ENCODE measurements around the gene NR2C2. TPM values are rescaled to one million over a fixed set of nuclear protein-coding genes. Genes with fewer than 3 reads are reported as not detected.
A peak's percentile ranks its signal among the peaks of the same experiment; 100 is the strongest.

Gene NR2C2
- total RNA-seq, 1 experiment from 2014 or later, result 46.8 TPM

GRCh38 chr3:14915636-14916222 lies 31.7 kb upstream of the NR2C2 start:
- Histone ChIP-seq H3K36me3 (ENCODE audit: insufficient read depth, low read length) (no peaks in the 10 kb centered on the region), H3K4me1 (ENCODE audit: low read length) (no peaks in the 10 kb centered on the region), H3K79me2 (ENCODE audit: low read length) (no peaks in the 10 kb centered on the region), H4K20me1 (ENCODE audit: insufficient read depth, low read depth, low read length) (no peaks in the 10 kb centered on the region), H2AFZ (ENCODE audit: low read length) (no peak overlapping the region), H3K4me3 (ENCODE audit: low read length) (no peak overlapping the region), H3K9me2 (replicated peaks; ENCODE audit: insufficient read depth, low read length) (no peaks in the 10 kb centered on the region), H3K27ac (ENCODE audit: low read length) (no peak overlapping the region), H3K9ac (ENCODE audit: low read length) (no peak overlapping the region), H3K9me3 (ENCODE audit: low read length) (no peaks in the 10 kb centered on the region), H3K4me2 (ENCODE audit: low read depth, low read length, poor library complexity, severe bottlenecking) (no peak overlapping the region), H3K27me3 (ENCODE audit: low read length) (no peaks in the 10 kb centered on the region)
- DNase-seq, result peak; percentile 54

- H3K27me3 ChIP-seq (ENCODE audit: low read length), result no peaks in the 10 kb centered on the region
These were observed 29.0 kb upstream of the NR2C2 start for GRCh38 chr3:14918356-14918860.

GRCh38 chr3:14920536-14920935 lies 26.8 kb upstream of the NR2C2 start:
- Histone ChIP-seq H3K4me1 (ENCODE audit: low read length) (0 out of 2 replicates have a peak, but pooled peaks cover 2% of the 10 kb centered on the region), H3K9ac (ENCODE audit: low read length) (no peak overlapping the region), H3K27me3 (ENCODE audit: low read length) (no peaks in the 10 kb centered on the region), H2AFZ (ENCODE audit: low read length) (no peak overlapping the region), H3K4me3 (ENCODE audit: low read length) (no peak overlapping the region), H3K9me3 (ENCODE audit: low read length) (no peaks in the 10 kb centered on the region), H3K79me2 (ENCODE audit: low read length) (no peaks in the 10 kb centered on the region), H3K4me2 (ENCODE audit: low read depth, low read length, poor library complexity, severe bottlenecking) (no peak overlapping the region), H4K20me1 (ENCODE audit: insufficient read depth, low read depth, low read length) (no peaks in the 10 kb centered on the region), H3K9me2 (replicated peaks; ENCODE audit: insufficient read depth, low read length) (no peaks in the 10 kb centered on the region), H3K27ac (ENCODE audit: low read length) (no peak overlapping the region), H3K36me3 (ENCODE audit: insufficient read depth, low read length) (no peaks in the 10 kb centered on the region)
- no peak for DNase-seq

More at GRCh38 chr3:14918356-14918860, 29.0 kb upstream of the NR2C2 start:
- no peak overlapping the region for H3K9ac ChIP-seq (ENCODE audit: low read length)
- H3K9me2 ChIP-seq (replicated peaks; ENCODE audit: insufficient read depth, low read length), result no peaks in the 10 kb centered on the region
- H3K4me3 ChIP-seq (ENCODE audit: low read length), result no peak overlapping the region
- H3K4me1 ChIP-seq (ENCODE audit: low read length), result no peaks in the 10 kb centered on the region
- H3K27ac ChIP-seq (ENCODE audit: low read length), result no peak overlapping the region
- H3K4me2 ChIP-seq (ENCODE audit: low read depth, low read length, poor library complexity, severe bottlenecking), result no peak overlapping the region
- no peak for DNase-seq
- no peaks in the 10 kb centered on the region for H3K79me2 ChIP-seq (ENCODE audit: low read length)
- H3K9me3 ChIP-seq (ENCODE audit: low read length), result no peaks in the 10 kb centered on the region
- no peaks in the 10 kb centered on the region for H3K36me3 ChIP-seq (ENCODE audit: insufficient read depth, low read length)
- no peaks in the 10 kb centered on the region for H4K20me1 ChIP-seq (ENCODE audit: insufficient read depth, low read depth, low read length)
- no peak overlapping the region for H2AFZ ChIP-seq (ENCODE audit: low read length)

- Histone ChIP-seq H2AFZ (ENCODE audit: low read length) (no peak overlapping the region), H3K4me2 (ENCODE audit: low read depth, low read length, poor library complexity, severe bottlenecking) (no peak overlapping the region), H3K9me2 (replicated peaks; ENCODE audit: insufficient read depth, low read length) (no peaks in the 10 kb centered on the region)
These were observed 26.3 kb upstream of the NR2C2 start for GRCh38 chr3:14921034-14921616.

DNA sequence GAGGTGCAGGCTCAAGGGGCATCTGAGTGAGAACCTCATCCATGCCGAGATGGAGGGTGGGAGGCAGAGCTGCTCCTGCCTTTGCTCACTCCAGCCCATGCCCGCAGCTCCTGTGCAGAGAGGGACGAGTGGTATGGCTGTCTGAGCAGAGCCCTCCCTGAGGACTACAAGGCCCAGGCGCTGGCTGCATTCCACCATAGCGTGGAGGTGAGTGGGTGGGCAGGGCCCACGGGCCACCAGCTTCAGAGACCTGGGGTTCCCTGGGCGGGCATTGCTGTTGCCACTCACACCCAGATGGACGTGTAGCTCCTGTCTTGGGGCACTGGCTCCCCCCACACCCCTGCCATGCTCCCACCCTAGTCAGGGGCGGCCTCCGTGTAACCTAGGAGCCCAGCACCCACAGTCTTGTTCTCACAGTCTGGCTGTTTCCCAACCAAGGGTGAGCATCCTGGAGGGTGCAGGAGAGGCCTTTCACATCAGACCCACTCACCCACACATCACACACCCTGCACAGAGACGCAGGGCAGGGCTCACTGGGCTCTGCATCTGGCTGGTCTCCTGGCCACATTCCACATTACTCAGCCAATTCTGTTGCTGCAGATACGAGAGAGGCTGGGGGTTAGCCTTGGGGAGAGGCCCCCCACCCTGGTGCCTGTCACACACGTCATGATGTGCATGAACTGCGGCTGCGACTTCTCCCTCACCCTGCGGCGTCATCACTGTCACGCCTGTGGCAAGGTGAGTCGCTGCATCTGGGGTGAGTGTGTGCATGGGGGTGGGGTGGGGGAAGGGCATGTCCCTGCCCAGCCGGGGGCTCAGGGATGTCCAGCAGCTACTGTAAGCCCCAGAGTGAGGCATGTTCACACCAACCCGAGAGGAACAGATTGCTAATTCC lies 25.3 kb upstream of the NR2C2 start:
- Histone ChIP-seq H2AFZ (ENCODE audit: low read length) (no peak overlapping the region), H3K9ac (ENCODE audit: low read length) (no peak overlapping the region), H3K36me3 (ENCODE audit: insufficient read depth, low read length) (no peaks in the 10 kb centered on the region), H3K4me2 (ENCODE audit: low read depth, low read length, poor library complexity, severe bottlenecking) (no peak overlapping the region), H4K20me1 (ENCODE audit: insufficient read depth, low read depth, low read length) (no peaks in the 10 kb centered on the region), H3K27me3 (ENCODE audit: low read length) (no peaks in the 10 kb centered on the region), H3K79me2 (ENCODE audit: low read length) (no peaks in the 10 kb centered on the region), H3K4me3 (ENCODE audit: low read length) (no peak overlapping the region), H3K9me2 (replicated peaks; ENCODE audit: insufficient read depth, low read length) (no peaks in the 10 kb centered on the region), H3K9me3 (ENCODE audit: low read length) (no peaks in the 10 kb centered on the region), H3K4me1 (ENCODE audit: low read length) (0 out of 2 replicates have a peak, but pooled peaks cover 2% of the 10 kb centered on the region), H3K27ac (ENCODE audit: low read length) (no peak overlapping the region)
- no peak for DNase-seq

More at GRCh38 chr3:14921034-14921616, 26.3 kb upstream of the NR2C2 start:
- Histone ChIP-seq H3K27me3 (ENCODE audit: low read length) (no peaks in the 10 kb centered on the region), H3K27ac (ENCODE audit: low read length) (no peak overlapping the region), H3K4me3 (ENCODE audit: low read length) (no peak overlapping the region), H3K79me2 (ENCODE audit: low read length) (no peaks in the 10 kb centered on the region), H3K9me3 (ENCODE audit: low read length) (no peaks in the 10 kb centered on the region), H3K9ac (ENCODE audit: low read length) (no peak overlapping the region), H3K36me3 (ENCODE audit: insufficient read depth, low read length) (no peaks in the 10 kb centered on the region), H4K20me1 (ENCODE audit: insufficient read depth, low read depth, low read length) (no peaks in the 10 kb centered on the region), H3K4me1 (ENCODE audit: low read length) (0 out of 2 replicates have a peak, but pooled peaks cover 2% of the 10 kb centered on the region)
- peak; percentile 93 for DNase-seq

- no peak overlapping the region for H3K4me3 ChIP-seq (ENCODE audit: low read length)
- no peak overlapping the region for H3K9ac ChIP-seq (ENCODE audit: low read length)
- no peaks in the 10 kb centered on the region for H3K79me2 ChIP-seq (ENCODE audit: low read length)
- H3K4me1 ChIP-seq (ENCODE audit: low read length), result 0 out of 2 replicates have a peak, but pooled peaks cover 2% of the 10 kb centered on the region
- H3K9me2 ChIP-seq (replicated peaks; ENCODE audit: insufficient read depth, low read length), result no peaks in the 10 kb centered on the region
- H3K27ac ChIP-seq (ENCODE audit: low read length), result no peak overlapping the region
- no peak for DNase-seq
- no peak overlapping the region for H2AFZ ChIP-seq (ENCODE audit: low read length)
- no peak overlapping the region for H3K4me2 ChIP-seq (ENCODE audit: low read depth, low read length, poor library complexity, severe bottlenecking)
- H3K9me3 ChIP-seq (ENCODE audit: low read length), result no peaks in the 10 kb centered on the region
- no peaks in the 10 kb centered on the region for H3K36me3 ChIP-seq (ENCODE audit: insufficient read depth, low read length)
- no peaks in the 10 kb centered on the region for H4K20me1 ChIP-seq (ENCODE audit: insufficient read depth, low read depth, low read length)
- H3K27me3 ChIP-seq (ENCODE audit: low read length), result no peaks in the 10 kb centered on the region
These were observed 24.5 kb upstream of the NR2C2 start for GRCh38 chr3:14922863-14923262.

GRCh38 chr3:14923476-14923875 lies 23.9 kb upstream of the NR2C2 start:
- Histone ChIP-seq H3K9ac (ENCODE audit: low read length) (no peak overlapping the region), H3K27me3 (ENCODE audit: low read length) (no peaks in the 10 kb centered on the region), H3K27ac (ENCODE audit: low read length) (no peak overlapping the region), H3K79me2 (ENCODE audit: low read length) (no peaks in the 10 kb centered on the region), H3K9me2 (replicated peaks; ENCODE audit: insufficient read depth, low read length) (no peaks in the 10 kb centered on the region), H3K4me2 (ENCODE audit: low read depth, low read length, poor library complexity, severe bottlenecking) (no peak overlapping the region), H3K4me3 (ENCODE audit: low read length) (no peak overlapping the region), H3K36me3 (ENCODE audit: insufficient read depth, low read length) (no peaks in the 10 kb centered on the region), H2AFZ (ENCODE audit: low read length) (no peak overlapping the region), H4K20me1 (ENCODE audit: insufficient read depth, low read depth, low read length) (no peaks in the 10 kb centered on the region), H3K4me1 (ENCODE audit: low read length) (0 out of 2 replicates have a peak, but pooled peaks cover 2% of the 10 kb centered on the region), H3K9me3 (ENCODE audit: low read length) (no peaks in the 10 kb centered on the region)
- no peak for DNase-seq

Measured in Karpas-422 (cell line).